ENCODE data around the gene AMOTL2. TPM values are rescaled to one million over a fixed set of nuclear protein-coding genes. Genes with fewer than 3 reads are reported as not detected.

The AMOTL2 gene
- total and polyA plus RNA-seq, 2 donors (not counting 3 experiments of a cell fraction or from before 2014, with no cell fraction given): 130 to 145 TPM

DNA sequence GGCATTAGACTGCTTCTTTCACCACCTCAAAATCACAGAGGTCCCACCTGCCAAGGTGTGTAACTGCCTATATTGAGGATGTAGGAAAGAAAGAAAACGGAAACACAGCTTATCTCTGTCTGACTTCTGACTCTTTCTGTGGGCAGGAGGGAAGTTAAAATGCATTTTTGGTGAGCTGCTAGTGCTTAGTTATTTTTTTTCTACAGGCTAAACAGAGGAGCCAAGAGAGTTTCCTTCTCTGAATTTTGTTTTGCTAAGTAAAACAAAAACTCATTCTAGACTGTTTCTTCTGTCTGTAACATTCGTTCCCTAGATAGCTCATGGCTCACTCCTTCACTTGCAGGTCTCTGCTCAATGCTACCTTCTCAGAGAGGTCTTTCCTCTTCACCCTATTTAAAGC is 18.8 kb upstream of the AMOTL2 start:
- BruUV-seq (replicated peaks): no TSS peak
- DNase-seq (ENCODE audit: low read depth, low spot score) (no peak), FAIRE-seq (no peak)
- Histone ChIP-seq H3K4me3 (replicated peaks in 1 of 3; ENCODE audit: insufficient read depth in 1 of 3, low read depth in 1 of 3, low read length in 3 of 3) (no peak overlapping the region), H3K79me2 (ENCODE audit: control insufficient read depth, insufficient read depth, low read length) (no peaks in the 10 kb centered on the region), H3K27ac (ENCODE audit: insufficient read depth, low read depth, low read length) (no peak overlapping the region), H3K4me2 (ENCODE audit: insufficient read depth, low read length) (no peak overlapping the region), H3K36me3 (ENCODE audit: control insufficient read depth in 2 of 2, extremely low read depth in 1 of 2, insufficient read depth in 2 of 2, low read length in 2 of 2) (no peaks in the 10 kb centered on the region), H3K27me3 (ENCODE audit: control insufficient read depth in 2 of 2, insufficient read depth in 2 of 2, low read length in 2 of 2) (peaks cover 24 to 42% of the 10 kb centered on the region in 2 experiments), H4K20me1 (replicated peaks; ENCODE audit: control insufficient read depth, extremely low read depth, insufficient read depth, low read length) (no peaks in the 10 kb centered on the region), H3K9me3 (replicated peaks; ENCODE audit: control insufficient read depth, insufficient read depth, low read length) (no peaks in the 10 kb centered on the region), H3K9ac (replicated peaks; ENCODE audit: extremely low read depth, insufficient read depth, low read length) (no peak overlapping the region), H3K9me1 (replicated peaks; ENCODE audit: control insufficient read depth, extremely low read depth, insufficient read depth, low read length) (no peaks in the 10 kb centered on the region), H3K4me1 (ENCODE audit: control insufficient read depth, extremely low read depth, insufficient read depth, low read length) (no peaks in the 10 kb centered on the region), H2AFZ (ENCODE audit: low read depth, low read length) (no peak overlapping the region)
- CTCF ChIA-PET: interaction anchor here (1.3 to 1.7 kb wide), 2 partner anchors 12 to 15 kb away, joined by 5 read pairs; no protein-coding TSS in a partner anchor
- POLR2A ChIA-PET: interaction anchor here (0.7 kb wide), 1 partner anchor 18 kb away, joined by 3 read pairs; no protein-coding TSS in a partner anchor
- dilution Hi-C loops (cut with MboI; ENCODE audit: extremely low pct_ligation_motif_present, low sequenced_read_pairs): no loop called here
- intact Hi-C loops (cut with micrococcal nuclease): no loop called here
- TF ChIP-seq EZH2 (IDR thresholded peaks at IDR 0.05; ENCODE audit: borderline replicate concordance, low read depth, low read length, severe bottlenecking) (no peak), FOS (IDR thresholded peaks at IDR 0.05; ENCODE audit: borderline replicate concordance, insufficient read depth, low read length) (no peak), JUN (IDR thresholded peaks at IDR 0.05; ENCODE audit: borderline replicate concordance, insufficient read depth, insufficient read length, low read depth) (no peak), POLR2AphosphoS5 (IDR thresholded peaks at IDR 0.05; ENCODE audit: insufficient read depth, low read depth, low read length) (no peak), GATA2 (IDR thresholded peaks at IDR 0.05; ENCODE audit: insufficient read depth, insufficient read length, low read depth, low read length) (no peak), MYC (IDR thresholded peaks at IDR 0.05; ENCODE audit: low read depth, low read length) (no peak), POLR2A (IDR thresholded peaks at IDR 0.05; ENCODE audit: low read depth, low read length) (no peak)
- TF ChIP-seq, protein P1, sequence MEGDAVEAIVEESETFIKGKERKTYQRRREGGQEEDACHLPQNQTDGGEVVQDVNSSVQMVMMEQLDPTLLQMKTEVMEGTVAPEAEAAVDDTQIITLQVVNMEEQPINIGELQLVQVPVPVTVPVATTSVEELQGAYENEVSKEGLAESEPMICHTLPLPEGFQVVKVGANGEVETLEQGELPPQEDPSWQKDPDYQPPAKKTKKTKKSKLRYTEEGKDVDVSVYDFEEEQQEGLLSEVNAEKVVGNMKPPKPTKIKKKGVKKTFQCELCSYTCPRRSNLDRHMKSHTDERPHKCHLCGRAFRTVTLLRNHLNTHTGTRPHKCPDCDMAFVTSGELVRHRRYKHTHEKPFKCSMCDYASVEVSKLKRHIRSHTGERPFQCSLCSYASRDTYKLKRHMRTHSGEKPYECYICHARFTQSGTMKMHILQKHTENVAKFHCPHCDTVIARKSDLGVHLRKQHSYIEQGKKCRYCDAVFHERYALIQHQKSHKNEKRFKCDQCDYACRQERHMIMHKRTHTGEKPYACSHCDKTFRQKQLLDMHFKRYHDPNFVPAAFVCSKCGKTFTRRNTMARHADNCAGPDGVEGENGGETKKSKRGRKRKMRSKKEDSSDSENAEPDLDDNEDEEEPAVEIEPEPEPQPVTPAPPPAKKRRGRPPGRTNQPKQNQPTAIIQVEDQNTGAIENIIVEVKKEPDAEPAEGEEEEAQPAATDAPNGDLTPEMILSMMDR (IDR thresholded peaks at IDR 0.05; ENCODE audit: extremely low read depth in 1 of 2, insufficient read depth in 1 of 2, low read depth in 1 of 2, low read length in 2 of 2): no peak
- TF ChIP-seq, protein P2, sequence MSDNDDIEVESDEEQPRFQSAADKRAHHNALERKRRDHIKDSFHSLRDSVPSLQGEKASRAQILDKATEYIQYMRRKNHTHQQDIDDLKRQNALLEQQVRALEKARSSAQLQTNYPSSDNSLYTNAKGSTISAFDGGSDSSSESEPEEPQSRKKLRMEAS (IDR thresholded peaks at IDR 0.05; ENCODE audit: insufficient read depth, insufficient read length): no peak

Measured in endothelial cell of umbilical vein (primary cell).